ENCODE results near the gene VRK3. TPM values are rescaled to one million over a fixed set of nuclear protein-coding genes. Genes with fewer than 3 reads are reported as not detected.
"Not testable (repeated sequence)": the region's sequence is repeated elsewhere in the genome, so short reads cannot be mapped to it uniquely, and the experiment has no call there.

The VRK3 gene
- total RNA-seq, 4 donors from 2014 or later: 26.3 to 67.7 (median 50.0) TPM

GRCh38 chr19:49972841-49973240 lies 52.3 kb downstream of the VRK3 start:
- H3K27ac ChIP-seq: no peak overlapping the region
- H3K27me3 ChIP-seq: peaks cover 15% of the 10 kb centered on the region
- peaks cover 0 to 20% (median 0%) of the 10 kb centered on the region in 4 donors for H3K36me3 ChIP-seq
- in situ Hi-C loops (cut with MboI; ENCODE audit: low pct_ligation_motif_present in 1 of 4, low pct_unique_long_range_greater_than_20kb in 1 of 4, low sequenced_read_pairs in 3 of 4): no loop called here
- H3K9me3 ChIP-seq: no peaks in the 10 kb centered on the region
- no peak for DNase-seq
- TF ChIP-seq EP300 (IDR thresholded peaks at IDR 0.05; ENCODE audit: low read depth) (no peak), POLR2AphosphoS5 (IDR thresholded peaks at IDR 0.05) (no peak), POLR2A (IDR thresholded peaks at IDR 0.05) (no peak)
- TF ChIP-seq, protein P1, sequence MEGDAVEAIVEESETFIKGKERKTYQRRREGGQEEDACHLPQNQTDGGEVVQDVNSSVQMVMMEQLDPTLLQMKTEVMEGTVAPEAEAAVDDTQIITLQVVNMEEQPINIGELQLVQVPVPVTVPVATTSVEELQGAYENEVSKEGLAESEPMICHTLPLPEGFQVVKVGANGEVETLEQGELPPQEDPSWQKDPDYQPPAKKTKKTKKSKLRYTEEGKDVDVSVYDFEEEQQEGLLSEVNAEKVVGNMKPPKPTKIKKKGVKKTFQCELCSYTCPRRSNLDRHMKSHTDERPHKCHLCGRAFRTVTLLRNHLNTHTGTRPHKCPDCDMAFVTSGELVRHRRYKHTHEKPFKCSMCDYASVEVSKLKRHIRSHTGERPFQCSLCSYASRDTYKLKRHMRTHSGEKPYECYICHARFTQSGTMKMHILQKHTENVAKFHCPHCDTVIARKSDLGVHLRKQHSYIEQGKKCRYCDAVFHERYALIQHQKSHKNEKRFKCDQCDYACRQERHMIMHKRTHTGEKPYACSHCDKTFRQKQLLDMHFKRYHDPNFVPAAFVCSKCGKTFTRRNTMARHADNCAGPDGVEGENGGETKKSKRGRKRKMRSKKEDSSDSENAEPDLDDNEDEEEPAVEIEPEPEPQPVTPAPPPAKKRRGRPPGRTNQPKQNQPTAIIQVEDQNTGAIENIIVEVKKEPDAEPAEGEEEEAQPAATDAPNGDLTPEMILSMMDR (IDR thresholded peaks at IDR 0.05): no peak
- intact Hi-C loops (cut with DNase I; ENCODE audit: low total_unique reads): no loop called here
- peaks cover 0 to 8% (median 0%) of the 10 kb centered on the region in 4 donors for H3K4me1 ChIP-seq
- WGBS, 2 donors (ENCODE audit: low coverage in 1 of 2): 69% methylated on average over 4 of the region's 6 CpGs; no CpG with 5 or more reads in 1 of the 2 donors
- H3K4me3 ChIP-seq: no peak overlapping the region

DNA sequence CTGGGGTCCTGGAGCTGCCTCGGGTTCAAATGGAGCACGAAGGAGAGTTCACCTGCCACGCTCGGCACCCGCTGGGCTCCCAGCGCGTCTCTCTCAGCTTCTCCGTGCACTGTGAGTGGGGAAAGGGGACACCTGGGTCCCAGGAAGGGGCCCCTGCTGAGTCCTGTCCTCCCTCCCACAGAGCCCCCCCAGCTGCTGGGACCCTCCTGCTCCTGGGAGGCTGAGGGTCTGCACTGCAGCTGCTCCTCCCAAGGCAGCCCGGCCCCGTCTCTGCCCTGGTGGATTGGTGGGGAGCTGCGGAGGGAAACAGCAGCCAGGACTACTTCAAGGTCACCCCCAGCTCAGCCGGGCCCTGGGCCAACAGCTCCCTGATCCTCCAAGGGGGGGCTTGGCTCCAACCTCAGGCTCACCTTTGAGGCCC lies 53.2 kb downstream of the VRK3 start:
- no peak for DNase-seq
- intact Hi-C loops (cut with DNase I; ENCODE audit: low total_unique reads): no loop called here
- Histone ChIP-seq H3K4me1 (peaks cover 0 to 8% (median 0%) of the 10 kb centered on the region in 4 donors), H3K27ac (no peak overlapping the region), H3K36me3 (peaks cover 0 to 13% (median 0%) of the 10 kb centered on the region in 4 donors), H3K9me3 (no peaks in the 10 kb centered on the region), H3K4me3 (no peak overlapping the region), H3K27me3 (peaks cover 20% of the 10 kb centered on the region)
- WGBS, 2 donors (ENCODE audit: low coverage in 1 of 2): 77% methylated on average over 7 of the region's 12 CpGs; no CpG with 5 or more reads in 1 of the 2 donors
- TF ChIP-seq POLR2AphosphoS5 (IDR thresholded peaks at IDR 0.05) (no peak), POLR2A (IDR thresholded peaks at IDR 0.05) (no peak), EP300 (IDR thresholded peaks at IDR 0.05; ENCODE audit: low read depth) (no peak)
- TF ChIP-seq, protein P1 (IDR thresholded peaks at IDR 0.05): no peak
- in situ Hi-C loops (cut with MboI; ENCODE audit: low pct_ligation_motif_present in 1 of 4, low pct_unique_long_range_greater_than_20kb in 1 of 4, low sequenced_read_pairs in 3 of 4): no loop called here

DNA sequence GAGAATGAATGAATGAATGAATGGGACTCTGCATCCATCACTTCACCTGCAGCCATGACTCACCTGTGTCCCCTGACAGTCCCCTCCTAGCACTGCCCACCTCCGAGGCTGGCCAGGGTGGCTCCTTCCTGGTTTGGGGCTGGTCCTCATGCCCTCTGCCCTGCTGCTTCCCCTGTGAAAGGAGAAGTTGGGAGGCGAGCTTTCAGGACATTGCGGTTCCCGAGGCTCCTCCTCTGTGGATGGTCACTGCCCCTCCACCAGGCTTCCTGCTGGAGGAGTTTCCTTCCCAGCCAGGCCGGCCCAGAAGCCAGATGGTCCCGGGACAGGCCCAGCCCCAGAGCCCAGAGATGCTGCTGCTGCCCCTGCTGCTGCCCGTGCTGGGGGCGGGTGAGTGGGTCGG lies 55.8 kb downstream of the VRK3 start:
- H3K4me1 ChIP-seq; H3K9me3 ChIP-seq; H3K36me3 ChIP-seq; H3K27ac ChIP-seq; H3K4me3 ChIP-seq; in situ Hi-C loops (cut with MboI; ENCODE audit: low pct_ligation_motif_present in 1 of 4, low pct_unique_long_range_greater_than_20kb in 1 of 4, low sequenced_read_pairs in 3 of 4); DNase-seq; intact Hi-C loops (cut with DNase I; ENCODE audit: low total_unique reads): not testable (repeated sequence)
- WGBS, 2 donors (ENCODE audit: low coverage in 1 of 2): no CpG with 5 or more reads among the region's 9 CpGs
- peaks cover 22% of the 10 kb centered on the region for H3K27me3 ChIP-seq

- H3K9me3 ChIP-seq: no peaks in the 10 kb centered on the region
- in situ Hi-C loops (cut with MboI; ENCODE audit: low pct_ligation_motif_present in 1 of 4, low pct_unique_long_range_greater_than_20kb in 1 of 4, low sequenced_read_pairs in 3 of 4): no loop called here
- H3K27ac ChIP-seq: no peak overlapping the region
- intact Hi-C loops (cut with DNase I; ENCODE audit: low total_unique reads): no loop called here
- TF ChIP-seq, protein P1 (IDR thresholded peaks at IDR 0.05): no peak
- TF ChIP-seq POLR2A (IDR thresholded peaks at IDR 0.05) (no peak), EP300 (IDR thresholded peaks at IDR 0.05; ENCODE audit: low read depth) (no peak), POLR2AphosphoS5 (IDR thresholded peaks at IDR 0.05) (no peak)
- WGBS, 2 donors (ENCODE audit: low coverage in 1 of 2): 69% methylated on average over 5 of the region's 5 CpGs; no CpG with 5 or more reads in 1 of the 2 donors
- no peak for DNase-seq
- no peak overlapping the region for H3K4me3 ChIP-seq
- no peaks in the 10 kb centered on the region for H3K36me3 ChIP-seq
- H3K4me1 ChIP-seq: peaks cover 0 to 8% (median 0%) of the 10 kb centered on the region in 4 donors
- H3K27me3 ChIP-seq: peaks cover 22% of the 10 kb centered on the region
These were observed 56.8 kb downstream of the VRK3 start for GRCh38 chr19:49968279-49968922.

GRCh38 chr19:49960980-49961379 lies 64.2 kb downstream of the VRK3 start, which contains the start of gene SIGLEC11:
SIGLEC11 (minus strand) TSS chr19:49961172; CDS start chr19:49961081, 91 bp downstream.
- H3K4me3 ChIP-seq; in situ Hi-C loops (cut with MboI; ENCODE audit: low pct_ligation_motif_present in 1 of 4, low pct_unique_long_range_greater_than_20kb in 1 of 4, low sequenced_read_pairs in 3 of 4); intact Hi-C loops (cut with DNase I; ENCODE audit: low total_unique reads); DNase-seq; H3K27ac ChIP-seq; H3K36me3 ChIP-seq; H3K9me3 ChIP-seq: not testable (repeated sequence)
- H3K4me1 ChIP-seq: peaks cover 0 to 20% (median under 1%) of the 10 kb centered on the region in 4 donors
- H3K27me3 ChIP-seq: peaks cover 12% of the 10 kb centered on the region
- WGBS, 2 donors (ENCODE audit: low coverage in 1 of 2): 41% methylated on average over 4 of the region's 10 CpGs; no CpG with 5 or more reads in 1 of the 2 donors

DNA sequence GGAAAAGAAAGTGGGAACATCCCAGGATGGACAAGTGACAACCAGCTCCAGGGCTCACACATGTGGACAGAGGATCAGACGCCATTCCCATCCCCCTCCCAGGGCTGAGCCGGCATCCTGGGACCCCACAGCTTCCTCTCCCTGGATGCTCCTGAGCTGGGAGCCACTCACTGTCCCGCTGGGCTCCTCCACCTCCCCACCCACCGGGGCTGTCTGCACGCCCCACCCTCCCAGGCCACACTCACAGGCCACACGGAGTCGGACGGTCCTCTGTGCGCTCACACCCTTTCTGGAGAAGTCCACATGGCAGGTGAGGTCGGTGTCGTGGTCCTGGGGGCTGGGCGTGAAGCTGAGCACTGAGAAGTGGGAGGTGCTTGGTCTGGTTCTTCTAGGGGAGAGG lies 65.3 kb downstream of the VRK3 start:
- WGBS, 2 donors (ENCODE audit: low coverage in 1 of 2): no CpG with 5 or more reads among the region's 12 CpGs
- in situ Hi-C loops (cut with MboI; ENCODE audit: low pct_ligation_motif_present in 1 of 4, low pct_unique_long_range_greater_than_20kb in 1 of 4, low sequenced_read_pairs in 3 of 4); H3K36me3 ChIP-seq: not testable (repeated sequence)

GRCh38 chr19:49958596-49958995 lies 66.6 kb downstream of the VRK3 start:
- DNase-seq; in situ Hi-C loops (cut with MboI; ENCODE audit: low pct_ligation_motif_present in 1 of 4, low pct_unique_long_range_greater_than_20kb in 1 of 4, low sequenced_read_pairs in 3 of 4); H3K4me3 ChIP-seq; H3K36me3 ChIP-seq; H3K9me3 ChIP-seq; intact Hi-C loops (cut with DNase I; ENCODE audit: low total_unique reads); H3K27ac ChIP-seq: not testable (repeated sequence)
- 55% methylated on average over 12 of the region's 13 CpGs; no CpG with 5 or more reads in 1 of the 2 donors for WGBS, 2 donors (ENCODE audit: low coverage in 1 of 2)
- peaks cover 3 to 44% (median 18%) of the 10 kb centered on the region in 4 donors for H3K4me1 ChIP-seq
- peaks cover 12% of the 10 kb centered on the region for H3K27me3 ChIP-seq

More for the DNA sequence above, 65.3 kb downstream of the VRK3 start:
- intact Hi-C loops (cut with DNase I; ENCODE audit: low total_unique reads); DNase-seq; H3K4me3 ChIP-seq; H3K9me3 ChIP-seq; H3K27ac ChIP-seq: not testable (repeated sequence)
- H3K27me3 ChIP-seq: peaks cover 12% of the 10 kb centered on the region
- peaks cover 0 to 31% (median 9%) of the 10 kb centered on the region in 4 donors for H3K4me1 ChIP-seq

Measured in transverse colon (tissue), 4 donors.